Daoy (cell line): ENCODE data around the gene RAX2. TPM values are rescaled to one million over a fixed set of nuclear protein-coding genes. Genes with fewer than 3 reads are reported as not detected.
"Not testable (repeated sequence)": the region's sequence is repeated elsewhere in the genome, so short reads cannot be mapped to it uniquely, and the experiment has no call there.

Experiments used
- DNase-seq: peaks from one replicate; pipeline ENCODE4 v3.0.0-alpha.2; 2015; ENCODE audit warnings: low read depth
- total RNA-seq: library from RNA; depleted of rRNA; stranded (reverse); fragments of >200 nt; shearing (Covaris generic); gene quantifications from 2 replicates; pipeline ENCODE4 v1.2.3, GENCODE V29; 2014; rRNA removed

The RAX2 gene
- not detected in 2 replicates for total RNA-seq

DNA sequence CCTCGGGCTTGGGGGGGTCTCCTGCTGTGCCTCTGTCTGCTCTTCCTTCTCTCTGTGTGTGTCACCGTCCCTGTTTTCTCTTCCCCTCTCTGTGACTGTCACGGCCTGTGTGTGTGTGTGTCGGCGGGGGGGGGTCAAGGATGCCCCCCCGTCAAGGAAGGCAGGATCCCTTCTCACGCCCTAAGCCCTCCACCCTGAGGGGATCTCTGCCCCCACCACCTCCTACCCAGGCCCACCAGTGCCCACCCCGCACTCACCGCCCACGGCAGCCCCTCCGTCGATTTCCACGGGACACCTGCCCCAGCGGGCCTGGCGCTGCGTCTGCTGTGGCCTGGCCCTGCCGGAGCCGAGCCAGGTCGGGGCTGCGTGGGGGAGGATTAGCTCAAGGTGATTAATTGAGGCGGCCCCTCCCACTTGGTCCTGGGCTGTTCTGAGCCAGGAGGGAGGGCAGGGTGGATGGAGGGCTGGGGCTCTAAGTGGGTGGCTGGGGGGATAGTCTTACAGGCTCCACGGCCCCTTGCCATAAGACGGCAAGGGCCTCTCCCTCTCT, at the start of gene RAX2:
Gene RAX2, minus strand, starts transcription at position 323 of the 550 bp plus-strand sequence. CDS start 486 bp downstream, outside the sequence.
- no peak for DNase-seq

GRCh38 chr19:3821156-3821555, 49.1 kb upstream of the RAX2 start:
- peak; percentile 56 for DNase-seq

- DNase-seq = no peak
Measured at GRCh38 chr19:3819989-3820388, 48.0 kb upstream of the RAX2 start.

GRCh38 chr19:3818918-3819317, 46.9 kb upstream of the RAX2 start:
- DNase-seq = no peak

- peak; percentile 62 for DNase-seq
Measured at GRCh38 chr19:3818466-3818865, 46.4 kb upstream of the RAX2 start.

- no peak for DNase-seq
Measured at GRCh38 chr19:3817761-3818160, 45.7 kb upstream of the RAX2 start.

- no peak for DNase-seq
Measured at GRCh38 chr19:3816566-3817218, 44.7 kb upstream of the RAX2 start.

GRCh38 chr19:3816148-3816547, 44.1 kb upstream of the RAX2 start:
- not testable (repeated sequence) for DNase-seq

GRCh38 chr19:3814648-3815047, 42.6 kb upstream of the RAX2 start:
- DNase-seq = no peak

- DNase-seq = no peak
Measured at GRCh38 chr19:3813473-3814392, 41.7 kb upstream of the RAX2 start.

DNA sequence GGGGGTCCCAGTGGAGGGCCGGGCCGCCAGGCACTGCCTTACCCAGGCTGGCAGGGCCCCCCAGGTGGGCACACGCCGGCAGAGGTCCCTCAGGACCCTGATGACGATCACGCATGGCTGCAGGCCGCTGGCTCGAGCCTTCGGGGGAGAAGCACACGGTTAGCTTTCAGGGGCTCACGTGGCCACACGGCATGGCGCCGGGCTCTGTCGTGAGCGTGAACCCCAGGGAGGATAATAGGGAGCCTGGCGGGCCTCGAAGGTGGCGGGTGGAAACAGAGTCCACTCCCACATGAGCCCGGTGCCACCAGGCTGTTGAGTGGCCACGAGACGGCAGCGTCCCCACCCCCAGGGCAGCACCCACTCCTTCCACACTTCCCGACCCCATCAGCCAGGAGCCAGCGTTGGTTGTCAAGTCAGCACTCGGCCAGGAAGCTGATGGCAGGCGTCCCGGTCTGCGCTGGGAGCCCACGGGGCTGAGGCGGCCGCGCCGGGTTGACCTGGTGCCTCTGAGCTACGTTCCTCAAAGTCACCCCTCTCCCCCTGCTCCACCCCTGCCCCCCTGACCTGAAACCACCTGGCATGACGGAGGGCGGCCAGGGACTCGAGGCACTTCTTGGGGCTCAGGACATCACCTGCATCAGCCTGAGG, 38.8 kb upstream of the RAX2 start:
- DNase-seq = no peak

GRCh38 chr19:3809881-3810707, 38.1 kb upstream of the RAX2 start:
- no peak for DNase-seq

DNA sequence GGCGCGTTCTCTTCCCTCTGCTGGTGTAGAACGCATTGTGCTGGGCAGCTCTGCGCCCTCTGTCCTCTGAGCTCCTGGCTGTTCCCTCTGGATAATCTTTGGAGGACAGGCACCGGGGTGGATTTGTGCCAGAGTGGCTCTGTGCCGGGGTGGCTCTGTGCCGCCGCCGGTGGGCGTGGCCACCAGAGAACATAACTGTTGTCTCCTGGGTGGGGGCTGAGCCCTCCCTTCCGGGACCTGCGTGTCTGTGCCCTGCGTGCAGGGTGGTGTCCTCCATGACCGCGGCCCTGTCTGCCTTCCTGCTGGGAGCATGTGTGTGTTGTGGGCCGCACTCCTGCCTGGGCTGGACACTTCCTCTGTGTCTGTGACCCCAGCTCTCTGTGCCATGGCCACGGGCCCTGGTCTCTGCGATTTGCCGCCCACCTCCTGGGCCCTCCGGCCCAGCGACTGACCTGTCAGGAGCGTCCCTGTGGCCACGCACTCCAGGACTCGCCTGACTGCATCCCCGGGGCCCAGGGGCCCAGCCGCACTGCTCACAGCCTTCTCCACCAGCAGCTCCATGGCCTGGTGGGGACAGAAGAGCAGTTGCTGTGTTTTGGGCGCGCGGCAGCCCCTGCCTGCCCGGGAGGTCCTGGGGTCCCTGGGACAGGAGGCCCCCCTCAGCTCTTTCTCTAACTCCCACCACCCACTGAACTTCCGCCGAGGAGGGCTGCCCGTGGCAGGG, 36.6 kb upstream of the RAX2 start:
- no peak for DNase-seq

GRCh38 chr19:3807574-3808354, 35.7 kb upstream of the RAX2 start:
- DNase-seq = no peak

DNA sequence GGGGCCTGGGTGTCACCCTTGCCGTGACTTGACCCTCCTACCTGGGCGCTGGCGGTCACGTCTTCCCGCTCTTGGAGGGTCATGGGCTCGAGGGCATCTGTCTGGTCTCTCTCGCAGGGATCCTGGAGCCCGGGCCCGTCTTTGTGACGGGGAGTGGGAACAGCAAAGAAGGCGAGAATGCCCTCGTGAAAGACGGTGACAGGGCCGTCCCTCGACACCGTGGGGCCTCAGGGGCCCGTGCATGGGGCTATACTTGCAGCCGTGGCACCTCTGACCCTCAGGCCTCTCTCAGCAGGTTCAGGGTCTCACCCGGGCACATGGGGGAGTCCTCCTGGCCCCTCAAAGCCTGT, 35.1 kb upstream of the RAX2 start:
- DNase-seq = no peak

GRCh38 chr19:3805859-3806258, 33.8 kb upstream of the RAX2 start:
- DNase-seq = no peak

GRCh38 chr19:3804429-3804828, 32.4 kb upstream of the RAX2 start:
- no peak for DNase-seq

DNA sequence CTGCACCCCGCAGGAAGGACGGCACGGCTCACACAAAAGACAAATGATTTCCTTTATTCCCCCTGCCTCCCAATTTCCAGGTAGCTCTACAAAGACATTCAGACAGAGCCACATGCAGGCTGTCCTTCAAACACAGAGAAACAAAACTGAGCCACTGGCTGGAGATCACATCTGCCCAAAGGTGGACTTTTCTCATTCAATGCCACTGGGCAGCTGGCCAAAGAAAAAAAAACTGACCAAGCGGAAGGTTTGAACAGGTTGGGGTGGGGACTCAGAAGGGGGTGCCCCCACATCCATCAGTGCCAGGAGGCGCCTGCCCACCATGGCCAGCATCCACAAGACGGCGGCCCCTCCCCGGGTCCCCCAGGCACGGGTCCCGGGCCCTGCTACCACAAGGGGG, 32.0 kb upstream of the RAX2 start:
- DNase-seq = no peak

DNA sequence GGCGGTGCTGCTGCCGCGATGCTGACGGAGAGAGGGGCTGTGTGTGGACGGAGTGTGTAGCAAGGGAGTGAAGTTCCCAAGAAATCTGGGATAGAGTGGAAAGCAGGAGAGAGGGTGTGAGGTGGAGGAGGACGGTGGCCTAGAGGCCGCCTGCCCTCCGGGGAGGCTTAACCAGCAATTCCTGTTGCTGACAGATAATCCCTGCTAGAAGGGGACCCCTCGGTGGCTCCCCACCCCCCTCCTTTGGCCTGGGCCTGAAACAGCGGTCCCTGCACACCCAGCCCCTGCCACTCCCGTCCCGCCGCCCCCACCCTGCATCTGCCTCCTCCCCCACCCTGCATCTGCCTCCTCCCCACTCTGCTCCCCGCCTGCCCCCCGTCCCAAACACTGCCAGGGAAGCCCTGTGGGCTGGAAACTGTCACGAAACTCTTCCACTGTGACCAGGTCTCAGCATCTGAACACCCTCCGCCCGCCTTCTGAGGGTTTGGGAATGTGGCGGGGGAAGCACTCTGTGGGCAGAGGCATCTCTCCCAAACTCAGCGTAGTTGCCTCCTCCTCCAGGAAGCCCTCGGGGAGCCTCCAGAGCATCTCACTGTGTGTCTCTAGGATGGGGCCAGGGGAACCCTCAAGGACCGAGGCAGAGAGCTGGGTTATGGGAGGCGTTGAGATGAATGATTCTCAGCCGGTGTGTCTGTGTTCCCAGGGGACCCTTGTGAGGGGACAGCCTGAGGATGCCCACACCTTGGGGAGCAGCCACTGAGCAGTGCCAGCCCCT, 31.3 kb upstream of the RAX2 start:
- DNase-seq = no peak
